Cardiac muscle cell (in vitro differentiated cells and primary cell): Measurements from ENCODE around the gene CNP. TPM values are rescaled to one million over a fixed set of nuclear protein-coding genes. Genes with fewer than 3 reads are reported as not detected.

ENCODE experiments used
- DNase-seq, 2 donors: peaks; one replicate each; pipeline versions ENCODE4 v3.0.0 to v3.0.0-alpha.2; 2010 to 2017; ENCODE audit warnings: low read depth in 1 of 2, low spot score in 1 of 2
- H3K27ac ChIP-seq: fragments of 200-600 bp; sonication (generic); 2 replicates; pipeline ENCODE4 v1.5.1; 2016
- H3K27me3 ChIP-seq: fragments of 200-600 bp; sonication (generic); 2 replicates; pipeline ENCODE4 v1.6.0; 2016; ENCODE audit warnings: control low read depth
- H3K36me3 ChIP-seq: fragments of 200-600 bp; sonication (generic); 2 replicates; pipeline ENCODE4 v1.5.1; 2016; ENCODE audit warnings: control low read depth
- H3K4me1 ChIP-seq: fragments of 200-600 bp; sonication (generic); 2 replicates; pipeline ENCODE4 v1.8.1; 2017; ENCODE audit warnings: low read depth, mild to moderate bottlenecking, mixed run types
- H3K4me3 ChIP-seq: fragments of 200-600 bp; sonication (generic); 2 replicates; pipeline ENCODE4 v1.5.1; 2016; ENCODE audit warnings: mild to moderate bottlenecking
- H3K9me3 ChIP-seq: fragments of 200-600 bp; sonication (generic); 2 replicates; pipeline ENCODE4 v1.5.1; 2017; ENCODE audit warnings: low read depth, mild to moderate bottlenecking, control low read depth
- CTCF ChIP-seq: IDR thresholded peaks from 2 replicates; pipeline ENCODE4 v1.5.1; 2012; ENCODE audit warnings: low read depth, mild to moderate bottlenecking, low read length
- polyA plus RNA-seq: library from polyadenylated mRNA; unstranded; fragments of >200 nt; fragmentation: Nextera tagmentation; extraction: Ambion mirVana; gene quantifications from 2 replicates; pipeline ENCODE4 v1.2.1, GENCODE V29; 2016
- total RNA-seq: library from RNA; depleted of rRNA; stranded (reverse); fragments of >200 nt; gene quantifications from 2 replicates; pipeline ENCODE4 v1.2.3, GENCODE V29; 2016

CNP gene
- total and polyA plus RNA-seq, 2 experiments from 2014 or later, result 69.0 to 82.8 TPM

- no peak for TF ChIP-seq CTCF
- Histone ChIP-seq H3K4me1 (peaks cover 14% of the 10 kb centered on the region), H3K9me3 (no peaks in the 10 kb centered on the region), H3K4me3 (no peak overlapping the region), H3K27ac (no peak overlapping the region), H3K36me3 (peaks cover 2% of the 10 kb centered on the region), H3K27me3 (no peaks in the 10 kb centered on the region)
- no peak for DNase-seq
Observed at GRCh38 chr17:41932816-41933389, 33.7 kb upstream of the CNP start.

GRCh38 chr17:41935641-41936040 is 31.0 kb upstream of the CNP start:
- no peaks in the 10 kb centered on the region for H3K27me3 ChIP-seq
- DNase-seq, result no peak
- no peak for TF ChIP-seq CTCF
- H3K4me3 ChIP-seq, result no peak overlapping the region
- no peak overlapping the region for H3K27ac ChIP-seq
- H3K4me1 ChIP-seq, result peaks cover 8% of the 10 kb centered on the region
- H3K36me3 ChIP-seq, result peaks cover 2% of the 10 kb centered on the region
- no peaks in the 10 kb centered on the region for H3K9me3 ChIP-seq

GRCh38 chr17:41937970-41938954 is 28.3 kb upstream of the CNP start:
- Histone ChIP-seq H3K27ac (no peak overlapping the region), H3K4me1 (peaks cover 8% of the 10 kb centered on the region), H3K4me3 (no peak overlapping the region), H3K36me3 (peaks cover 2% of the 10 kb centered on the region), H3K9me3 (no peaks in the 10 kb centered on the region), H3K27me3 (no peaks in the 10 kb centered on the region)
- TF ChIP-seq CTCF, result no peak
- DNase-seq, result no peak

GRCh38 chr17:41939044-41939692 is 27.4 kb upstream of the CNP start:
- Histone ChIP-seq H3K36me3 (peaks cover 2% of the 10 kb centered on the region), H3K9me3 (no peaks in the 10 kb centered on the region)
- no peak for TF ChIP-seq CTCF

GRCh38 chr17:41939693-41940090 is 26.9 kb upstream of the CNP start:
- Histone ChIP-seq H3K36me3 (peaks cover 2% of the 10 kb centered on the region), H3K9me3 (no peaks in the 10 kb centered on the region), H3K4me3 (no peak overlapping the region), H3K27ac (no peak overlapping the region), H3K4me1 (peaks cover 5% of the 10 kb centered on the region), H3K27me3 (no peaks in the 10 kb centered on the region)
- DNase-seq, result no peak
- TF ChIP-seq CTCF, result no peak

More at GRCh38 chr17:41939044-41939692, 27.4 kb upstream of the CNP start:
- peaks cover 8% of the 10 kb centered on the region for H3K4me1 ChIP-seq
- H3K4me3 ChIP-seq, result no peak overlapping the region
- DNase-seq, result no peak
- no peak overlapping the region for H3K27ac ChIP-seq
- H3K27me3 ChIP-seq, result no peaks in the 10 kb centered on the region
